Esophagus muscularis mucosa (tissue), 4 donors: ENCODE results near the gene GSK3B. TPM values are rescaled to one million over a fixed set of nuclear protein-coding genes. Genes with fewer than 3 reads are reported as not detected.

ENCODE experiments used
- DNase-seq: peaks from one replicate; pipeline ENCODE4 v3.0.0-alpha.2; 2017; ENCODE audit errors: extremely low spot score
- H3K27ac ChIP-seq, 4 donors: fragments of 200-600 bp; sonication (generic); replicated peaks in 1 of 4; 1 replicate in 3 of 4; 2 replicates in 1 of 4; pipeline ENCODE4 v1.5.1; 2016 to 2019; ENCODE audit warnings: mild to moderate bottlenecking in 1 of 4
- H3K27me3 ChIP-seq, 4 donors: fragments of 200-600 bp; sonication (generic); one replicate each; pipeline versions ENCODE4 v1.5.1 to v1.6.0; 2016 to 2019
- H3K36me3 ChIP-seq, 4 donors: fragments of 200-600 bp; sonication (generic); one replicate each; pipeline ENCODE4 v1.5.1; 2016 to 2019
- H3K4me1 ChIP-seq, 4 donors: fragments of 200-600 bp; sonication (generic); one replicate each; pipeline ENCODE4 v1.5.1; 2016 to 2019
- H3K4me3 ChIP-seq, 4 donors: fragments of 200-600 bp; sonication (generic); 1 replicate in 2 of 4; 2 replicates in 2 of 4; pipeline ENCODE4 v1.5.1; 2016 to 2019; ENCODE audit warnings: mild to moderate bottlenecking in 4 of 4, moderate library complexity in 1 of 4
- H3K9me3 ChIP-seq, 4 donors: fragments of 200-600 bp; sonication (generic); 1 replicate in 3 of 4; 2 replicates in 1 of 4; pipeline ENCODE4 v1.5.1; 2016 to 2019
- CTCF ChIP-seq, 3 experiments: fragments of 200-600 bp in 2 of 3; fragments of 450-650 bp in 1 of 3; sonication (generic) in 2 of 3; IDR thresholded peaks; one replicate each; pipeline ENCODE4 v1.5.1; 2017 to 2019; ENCODE audit warnings: antibody characterized with exemption in 3 of 3, mild to moderate bottlenecking in 2 of 3, moderate library complexity in 1 of 3
- EP300 ChIP-seq: sonication (generic); formaldehyde crosslinking; IDR thresholded peaks from one replicate; pipeline ENCODE4 v1.6.1; 2017; ENCODE audit warnings: antibody characterized with exemption
- POLR2A ChIP-seq: fragments of 450-650 bp; IDR thresholded peaks from one replicate; pipeline ENCODE4 v1.6.1; 2017; ENCODE audit warnings: antibody characterized with exemption, moderate library complexity, mild to moderate bottlenecking, low read depth
- POLR2AphosphoS5 ChIP-seq, 2 donors: sonication (generic); formaldehyde crosslinking; IDR thresholded peaks; one replicate each; pipeline ENCODE4 v1.6.1; 2017; ENCODE audit warnings: antibody characterized with exemption in 2 of 2
- WGBS: methylation state at CpG from one replicate; pipeline ENCODE4 v1.1.5; 2018; 5-methylcytosine and 5-hydroxymethylcytosine counted together
- intact Hi-C: fragments of 100-400 bp; cut with DNase I; formaldehyde crosslinking; loops from one replicate; pipeline ENCODE4 v1.15.1; 2023
- total RNA-seq, 4 donors: library from RNA; depleted of rRNA; stranded (reverse); fragments of >200 nt; gene quantifications; one replicate each; pipeline versions ENCODE4 v1.1.0 to v1.2.1, GENCODE V29; 2016

The GSK3B gene
- total RNA-seq, 4 donors from 2014 or later: 30.3 to 35.4 (median 31.3) TPM

GRCh38 chr3:119861681-119862080 is 232.6 kb downstream of the GSK3B start:
- WGBS: 90% methylated on average over 2 of the region's 2 CpGs
- intact Hi-C loops: no loop called here
- Histone ChIP-seq H3K4me3 (no peak overlapping the region), H3K4me1 (peaks cover 0 to 6% (median 0%) of the 10 kb centered on the region in 4 donors), H3K27ac (no peak overlapping the region), H3K27me3 (no peaks in the 10 kb centered on the region), H3K9me3 (peaks cover 0 to 5% (median 0%) of the 10 kb centered on the region in 4 donors), H3K36me3 (peaks cover 13 to 40% (median 19%) of the 10 kb centered on the region in 4 donors)
- no peak for DNase-seq
- no peak for TF ChIP-seq CTCF (IDR thresholded peaks at IDR 0.05)
- no peak for TF ChIP-seq POLR2A
- TF ChIP-seq EP300: no peak
- no peak for TF ChIP-seq POLR2AphosphoS5 (IDR thresholded peaks at IDR 0.05)

GRCh38 chr3:119859728-119860127 is 234.5 kb downstream of the GSK3B start:
- H3K36me3 ChIP-seq: peaks cover 13 to 40% (median 19%) of the 10 kb centered on the region in 4 donors
- TF ChIP-seq POLR2AphosphoS5 (IDR thresholded peaks at IDR 0.05): no peak
- TF ChIP-seq POLR2A: no peak
- no peak for TF ChIP-seq CTCF (IDR thresholded peaks at IDR 0.05)
- TF ChIP-seq EP300: no peak
- H3K27ac ChIP-seq: no peak overlapping the region
- no peak overlapping the region for H3K4me3 ChIP-seq
- 97% methylated on average over 2 of the region's 2 CpGs for WGBS
- H3K9me3 ChIP-seq: peaks cover 0 to 5% (median 0%) of the 10 kb centered on the region in 4 donors
- intact Hi-C loops: no loop called here
- H3K4me1 ChIP-seq: peaks cover 0 to 6% (median 0%) of the 10 kb centered on the region in 4 donors
- DNase-seq: no peak
- H3K27me3 ChIP-seq: no peaks in the 10 kb centered on the region

GRCh38 chr3:119858957-119859356 is 235.3 kb downstream of the GSK3B start:
- H3K4me3 ChIP-seq: no peak overlapping the region
- peaks cover 0 to 5% (median 0%) of the 10 kb centered on the region in 4 donors for H3K9me3 ChIP-seq
- intact Hi-C loops: no loop called here
- 96% methylated on average over 2 of the region's 2 CpGs for WGBS
- TF ChIP-seq EP300 (no peak), CTCF (IDR thresholded peaks at IDR 0.05) (no peak), POLR2AphosphoS5 (IDR thresholded peaks at IDR 0.05) (no peak), POLR2A (no peak)
- no peak for DNase-seq
- H3K4me1 ChIP-seq: peaks cover 0 to 6% (median 0%) of the 10 kb centered on the region in 4 donors
- no peaks in the 10 kb centered on the region for H3K27me3 ChIP-seq
- H3K27ac ChIP-seq: no peak overlapping the region
- peaks cover 13 to 40% (median 19%) of the 10 kb centered on the region in 4 donors for H3K36me3 ChIP-seq

- Histone ChIP-seq H3K9me3 (peaks cover 0 to 5% (median 0%) of the 10 kb centered on the region in 4 donors), H3K4me3 (no peak overlapping the region), H3K4me1 (peaks cover 0 to 6% (median 0%) of the 10 kb centered on the region in 4 donors), H3K36me3 (peaks cover 0 to 22% (median 6%) of the 10 kb centered on the region in 4 donors), H3K27ac (no peak overlapping the region), H3K27me3 (no peaks in the 10 kb centered on the region)
- DNase-seq: no peak
- WGBS: 94% methylated on average over 3 of the region's 3 CpGs
- TF ChIP-seq EP300 (no peak), POLR2AphosphoS5 (IDR thresholded peaks at IDR 0.05) (no peak), POLR2A (no peak), CTCF (IDR thresholded peaks at IDR 0.05) (no peak)
- intact Hi-C loops: no loop called here
Measured at GRCh38 chr3:119856695-119857094, 237.6 kb downstream of the GSK3B start.

GRCh38 chr3:119849126-119849525 is 245.1 kb downstream of the GSK3B start:
- Histone ChIP-seq H3K27ac (no peak overlapping the region), H3K27me3 (no peaks in the 10 kb centered on the region), H3K36me3 (no peaks in the 10 kb centered on the region), H3K4me1 (no peaks in the 10 kb centered on the region), H3K4me3 (no peak overlapping the region), H3K9me3 (no peaks in the 10 kb centered on the region)
- intact Hi-C loops: no loop called here
- no peak for TF ChIP-seq POLR2A
- TF ChIP-seq CTCF (IDR thresholded peaks at IDR 0.05): no peak
- 77% methylated on average over 2 of the region's 2 CpGs for WGBS
- DNase-seq: no peak
